ENCODE measurements around the gene RBM15. TPM values are rescaled to one million over a fixed set of nuclear protein-coding genes. Genes with fewer than 3 reads are reported as not detected.

RBM15 gene
- total and polyA plus RNA-seq, 2 of the 13 experiments (the other 11 are each of a cell fraction or from before 2014, with no cell fraction given) = 13.5 to 36.4 TPM

- no peak for TF ChIP-seq TFAP4 (IDR thresholded peaks at IDR 0.05; ENCODE audit: borderline replicate concordance, low read depth)
- TF ChIP-seq SALL2 (CRISPR knock-in tag; IDR thresholded peaks at IDR 0.05) = no peak
- TF ChIP-seq ZNF33B (CRISPR knock-in tag; IDR thresholded peaks at IDR 0.05) = no peak; the same call in 1 of the 2 replicates
- TF ChIP-seq FOXO4 (CRISPR knock-in tag; conservative IDR thresholded peaks at IDR 0.05) = no peak
- 0 out of 2 replicates have a peak, but pooled peaks have one; percentile 19 for TF ChIP-seq HNF1B (CRISPR knock-in tag; IDR thresholded peaks at IDR 0.05)
- no peak for TF ChIP-seq KDM6A (CRISPR knock-in tag; IDR thresholded peaks at IDR 0.05; ENCODE audit: low read depth)
- TF ChIP-seq ZSCAN5A (CRISPR knock-in tag; IDR thresholded peaks at IDR 0.05; ENCODE audit: borderline replicate concordance) = no peak
- no peak for TF ChIP-seq TBL1XR1 (IDR thresholded peaks at IDR 0.05; ENCODE audit: borderline replicate concordance, low read length, partially characterized antibody)
- no peak; the same call in 1 of the 2 replicates for TF ChIP-seq POGZ (CRISPR knock-in tag; IDR thresholded peaks at IDR 0.05)
- TF ChIP-seq ZNF672 (CRISPR knock-in tag; IDR thresholded peaks at IDR 0.05) = no peak
- TF ChIP-seq CENPT (CRISPR knock-in tag; IDR thresholded peaks at IDR 0.05; ENCODE audit: low read depth) = no peak
- no peak for TF ChIP-seq ZNF234 (CRISPR knock-in tag; conservative IDR thresholded peaks at IDR 0.05)
- TF ChIP-seq ZNF318 (CRISPR knock-in tag; IDR thresholded peaks at IDR 0.05) = no peak
- TF ChIP-seq NR0B2 (CRISPR knock-in tag; IDR thresholded peaks at IDR 0.05) = peak; percentile 63; the same call in 1 of the 2 replicates
Measured at GRCh38 chr1:110339407-110340206, 430 bp downstream of the RBM15 start (continued).

All from HepG2 (cell line).